Measurements from ENCODE around the gene DPYD. TPM values are rescaled to one million over a fixed set of nuclear protein-coding genes. Genes with fewer than 3 reads are reported as not detected.

Gene DPYD
- total RNA-seq, 1 donor from 2014 or later: 8.1 TPM

GRCh38 chr1:97508653-97509218 lies 412.1 kb downstream of the DPYD start:
- peaks cover 7% of the 10 kb centered on the region for H3K9me3 Mint-ChIP-seq (ENCODE audit: low read depth)
- H3K27ac Mint-ChIP-seq: no peak overlapping the region
- no peak for TF ChIP-seq CTCF (IDR thresholded peaks at IDR 0.05; ENCODE audit: unreplicated experiment)
- no peak overlapping the region for H3K4me3 Mint-ChIP-seq (ENCODE audit: low read depth)
- no peaks in the 10 kb centered on the region for H3K36me3 Mint-ChIP-seq (ENCODE audit: insufficient read depth)
- H3K4me1 Mint-ChIP-seq (ENCODE audit: low read depth): peaks cover 10% of the 10 kb centered on the region
- no peak for DNase-seq (ENCODE audit: low spot score, unreplicated experiment)
- H3K27me3 Mint-ChIP-seq: no peaks in the 10 kb centered on the region

GRCh38 chr1:97507863-97508262 lies 413.0 kb downstream of the DPYD start:
- no peak for DNase-seq (ENCODE audit: low spot score, unreplicated experiment)
- H3K4me3 Mint-ChIP-seq (ENCODE audit: low read depth): no peak overlapping the region
- peaks cover 7% of the 10 kb centered on the region for H3K9me3 Mint-ChIP-seq (ENCODE audit: low read depth)

GRCh38 chr1:97506368-97506767 lies 414.5 kb downstream of the DPYD start:
- Mint-ChIP-seq H3K27ac (no peak overlapping the region), H3K4me3 (ENCODE audit: low read depth) (no peak overlapping the region)

More at GRCh38 chr1:97507863-97508262, 413.0 kb downstream of the DPYD start:
- no peaks in the 10 kb centered on the region for H3K36me3 Mint-ChIP-seq (ENCODE audit: insufficient read depth)
- H3K4me1 Mint-ChIP-seq (ENCODE audit: low read depth): peaks cover 10% of the 10 kb centered on the region
- no peaks in the 10 kb centered on the region for H3K27me3 Mint-ChIP-seq
- TF ChIP-seq CTCF (IDR thresholded peaks at IDR 0.05; ENCODE audit: unreplicated experiment): no peak
- no peak overlapping the region for H3K27ac Mint-ChIP-seq

GRCh38 chr1:97505816-97506215 lies 415.0 kb downstream of the DPYD start:
- no peaks in the 10 kb centered on the region for H3K27me3 Mint-ChIP-seq
- no peak for DNase-seq (ENCODE audit: low spot score, unreplicated experiment)
- H3K9me3 Mint-ChIP-seq (ENCODE audit: low read depth): peaks cover 7% of the 10 kb centered on the region

More at GRCh38 chr1:97506368-97506767, 414.5 kb downstream of the DPYD start:
- peaks cover 7% of the 10 kb centered on the region for H3K9me3 Mint-ChIP-seq (ENCODE audit: low read depth)
- no peak for DNase-seq (ENCODE audit: low spot score, unreplicated experiment)
- no peaks in the 10 kb centered on the region for H3K36me3 Mint-ChIP-seq (ENCODE audit: insufficient read depth)
- no peaks in the 10 kb centered on the region for H3K27me3 Mint-ChIP-seq
- no peak for TF ChIP-seq CTCF (IDR thresholded peaks at IDR 0.05; ENCODE audit: unreplicated experiment)
- H3K4me1 Mint-ChIP-seq (ENCODE audit: low read depth): peaks cover 17% of the 10 kb centered on the region

GRCh38 chr1:97505289-97505688 lies 415.5 kb downstream of the DPYD start:
- TF ChIP-seq CTCF (IDR thresholded peaks at IDR 0.05; ENCODE audit: unreplicated experiment): no peak
- peaks cover 7% of the 10 kb centered on the region for H3K9me3 Mint-ChIP-seq (ENCODE audit: low read depth)
- no peak overlapping the region for H3K4me3 Mint-ChIP-seq (ENCODE audit: low read depth)

More at GRCh38 chr1:97505816-97506215, 415.0 kb downstream of the DPYD start:
- no peak overlapping the region for H3K4me3 Mint-ChIP-seq (ENCODE audit: low read depth)
- peaks cover 21% of the 10 kb centered on the region for H3K4me1 Mint-ChIP-seq (ENCODE audit: low read depth)
- H3K36me3 Mint-ChIP-seq (ENCODE audit: insufficient read depth): no peaks in the 10 kb centered on the region
- TF ChIP-seq CTCF (IDR thresholded peaks at IDR 0.05; ENCODE audit: unreplicated experiment): no peak
- H3K27ac Mint-ChIP-seq: no peak overlapping the region

More at GRCh38 chr1:97505289-97505688, 415.5 kb downstream of the DPYD start:
- peaks cover 23% of the 10 kb centered on the region for H3K4me1 Mint-ChIP-seq (ENCODE audit: low read depth)
- H3K27me3 Mint-ChIP-seq: no peaks in the 10 kb centered on the region
- H3K36me3 Mint-ChIP-seq (ENCODE audit: insufficient read depth): no peaks in the 10 kb centered on the region
- H3K27ac Mint-ChIP-seq: no peak overlapping the region
- DNase-seq (ENCODE audit: low spot score, unreplicated experiment): no peak
